Heart left ventricle (tissue), 13 donors: ENCODE data around the gene PRDM5.

Source experiments
- CTCF ChIP-seq, 12 donors: fragments of 200-600 bp; sonication (generic) in 4 of 12; IDR thresholded peaks; one replicate each; pipeline versions ENCODE4 v1.5.0 to v1.8.0; 2018 to 2022; ENCODE audit warnings: antibody characterized with exemption in 12 of 12, mild to moderate bottlenecking in 5 of 12
- POLR2A ChIP-seq, 2 donors: fragments of 450-650 bp; IDR thresholded peaks; one replicate each; pipeline ENCODE4 v1.6.1; 2017; ENCODE audit warnings: antibody characterized with exemption in 2 of 2, mild to moderate bottlenecking in 2 of 2, moderate library complexity in 2 of 2
- donor health status: ischemic (EF 13 %, LVEDD 7.1; RV severe dilation, severe dysfunction).
- donor health status: DM: no; HTN: yes; CAD: no.
- donor health status: DM: no; HTN: no; CAD: no.
- donor health status: ischemic (EF 25% LVEDD 6.9; RV normal size, moderate dysfunction).
- donor health status: ischemic (EF 25% LVEDD 5.7; RV mildly dilated, moderate dysfunction).
- donor health status: ischemic (EF 35%, LVEDD 5.7; RV mildly dilated, moderate dysfunction).
- donor health status: nonischemic (EF 11% LVEDD 7.7; RV severe dilation, severe dysfunction).
- donor health status: DM: yes; HTN: yes; CAD: no.
- donor health status: PGD.
- donor health status: ischemic (EF 29% LVEDD 5.4; RV normal size, mild dysfunction).
- donor health status: nonischemic (EF 23%, LVEDD 6.1; RV moderate dilation, normal function).

- TF ChIP-seq POLR2A (IDR thresholded peaks at IDR 0.05) (no peak), CTCF (IDR thresholded peaks at IDR 0.05) (no peak)
Observed at GRCh38 chr4:120841580-120841979, 80.9 kb downstream of the PRDM5 start.
